ENCODE data around the gene CLMN. TPM values are rescaled to one million over a fixed set of nuclear protein-coding genes. Genes with fewer than 3 reads are reported as not detected.

Gene CLMN
- total and polyA plus RNA-seq, 10 of the 15 experiments (the other 5 are each of a cell fraction or from before 2014, with no cell fraction given): 7.8 to 49.3 (median 18.5) TPM

DNA sequence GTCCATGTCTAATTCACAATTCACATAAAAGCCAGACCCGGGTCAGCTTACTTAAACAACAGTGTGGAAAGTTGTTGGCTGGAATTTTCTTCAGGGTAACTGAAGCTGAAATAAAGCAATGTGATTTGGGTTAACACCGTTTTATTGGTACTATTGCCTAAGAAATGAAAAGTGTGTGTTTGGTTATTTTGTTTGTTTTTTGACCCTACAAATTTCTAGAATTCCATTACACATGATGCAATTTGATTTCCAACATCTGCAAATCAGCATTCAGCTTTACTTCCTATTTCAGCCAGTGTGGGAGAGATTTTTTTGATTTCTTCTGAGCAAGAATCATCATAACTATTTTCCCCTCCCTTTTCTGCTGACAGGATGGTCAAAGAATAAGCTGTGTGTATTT, 45.7 kb upstream of the CLMN start:
- Histone ChIP-seq H3K36me3 (ENCODE audit: control insufficient read depth in 2 of 2, insufficient read depth in 2 of 2, low read length in 1 of 2) (no peaks in the 10 kb centered on the region), H3K4me3 (no peak overlapping the region), H3K27ac (ENCODE audit: control insufficient read depth, insufficient read depth) (no peak overlapping the region), H3K4me1 (ENCODE audit: control insufficient read depth, insufficient read depth, low read length) (peaks cover 7% of the 10 kb centered on the region), H4K20me1 (ENCODE audit: control insufficient read depth, insufficient read depth) (no peaks in the 10 kb centered on the region), H3K4me2 (ENCODE audit: control insufficient read depth, insufficient read depth) (no peak overlapping the region), H3K27me3 (replicated peaks in 1 of 2; ENCODE audit: control insufficient read depth in 2 of 2, insufficient read depth in 2 of 2, low read length in 1 of 2) (peaks cover 0 to 5% of the 10 kb centered on the region in 2 experiments; a peak in 2 of 4 replicates), H3K9ac (ENCODE audit: control insufficient read depth, insufficient read depth, low read length) (no peak overlapping the region), H3K9me3 (replicated peaks; ENCODE audit: control insufficient read depth, insufficient read depth, low read length) (no peaks in the 10 kb centered on the region), H2AFZ (ENCODE audit: control insufficient read depth, low read depth, low read length) (no peak overlapping the region), H3K79me2 (ENCODE audit: control insufficient read depth, insufficient read depth, low read length) (no peaks in the 10 kb centered on the region)
- no peak for ATAC-seq
- WGBS (ENCODE audit: insufficient coverage, insufficient replicate concordance, low lambda C conversion rate, missing lambda C conversion rate): 70% methylated on average over 2 of the region's 2 CpGs
- SMC1A ChIA-PET (ENCODE audit: uncharacterized antibody, unreplicated experiment): interaction anchor here (1.1 to 1.2 kb wide), 2 partner anchors 15 to 203 kb away, joined by 3 to 4 read pairs; no protein-coding TSS in a partner anchor
- no peak for DNase-seq (ENCODE audit: low read depth, low spot score)
- no peak for FAIRE-seq
- in situ Hi-C loops (cut with MboI) (no loop called here), intact Hi-C loops (cut with micrococcal nuclease; ENCODE audit: unreplicated experiment) (no loop called here)
- POLR2A ChIA-PET: no interaction called here
- CTCF ChIA-PET: interaction anchor here (0.6 kb wide), 1 partner anchor 222 kb away, joined by 3 read pairs; no protein-coding TSS in a partner anchor
- no peak for TF ChIP-seq PAX8 (IDR thresholded peaks at IDR 0.05)
- RAD21 ChIA-PET (ENCODE audit: unreplicated experiment): interaction anchor here (1.9 kb wide), 1 partner anchor 182 kb away, joined by 6 read pairs; no protein-coding TSS in a partner anchor
- BruUV-seq (replicated peaks): no TSS peak

DNA sequence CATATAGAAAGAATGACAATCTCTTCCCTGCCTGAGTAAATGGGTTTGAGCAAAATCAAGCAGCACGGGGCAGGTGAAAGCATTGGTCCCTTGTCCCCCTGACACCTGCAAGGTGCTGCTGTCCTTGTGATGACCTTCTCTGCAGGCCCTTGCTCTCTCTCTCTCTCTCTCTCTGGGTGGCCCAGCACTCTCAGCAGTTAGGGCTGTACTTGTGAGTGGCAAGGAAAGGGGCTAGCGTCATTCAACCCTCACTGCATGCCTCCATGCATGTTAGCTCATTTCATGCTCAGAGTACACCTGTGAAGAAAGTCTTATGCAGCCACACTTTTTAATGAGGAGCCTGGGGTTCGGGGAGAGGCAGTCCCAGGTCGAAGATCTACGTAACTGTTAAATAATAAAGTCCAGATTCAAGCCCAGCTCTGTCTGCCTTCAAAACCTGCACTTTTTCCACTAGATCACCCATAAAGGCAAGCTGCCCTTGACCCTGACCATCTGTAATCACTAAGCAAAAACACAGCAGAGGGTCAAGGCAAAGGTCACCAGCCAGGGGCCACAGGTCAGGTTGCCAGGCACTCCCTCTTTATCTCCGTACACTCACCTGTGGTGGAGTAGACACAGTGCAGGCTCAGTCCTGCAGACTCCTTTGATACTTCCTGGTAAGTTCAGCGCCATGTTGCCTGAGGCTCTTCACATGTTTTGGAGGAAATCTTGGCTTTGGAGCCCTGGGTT, 44.9 kb upstream of the CLMN start:
- ChIA-PET CTCF (interaction anchor here (0.6 kb wide), 1 partner anchor 223 kb away, joined by 3 read pairs; no protein-coding TSS in a partner anchor), POLR2A (no interaction called here), SMC1A (ENCODE audit: uncharacterized antibody, unreplicated experiment) (interaction anchor here (1.1 to 1.2 kb wide), 2 partner anchors 15 to 202 kb away, joined by 3 to 4 read pairs; no protein-coding TSS in a partner anchor), RAD21 (ENCODE audit: unreplicated experiment) (interaction anchor here (1.9 kb wide), 1 partner anchor 181 kb away, joined by 6 read pairs; no protein-coding TSS in a partner anchor)
- Histone ChIP-seq H3K36me3 (ENCODE audit: control insufficient read depth in 2 of 2, insufficient read depth in 2 of 2, low read length in 1 of 2) (no peaks in the 10 kb centered on the region), H4K20me1 (ENCODE audit: control insufficient read depth, insufficient read depth) (no peaks in the 10 kb centered on the region), H3K79me2 (ENCODE audit: control insufficient read depth, insufficient read depth, low read length) (no peaks in the 10 kb centered on the region), H3K4me2 (ENCODE audit: control insufficient read depth, insufficient read depth) (no peak overlapping the region), H3K27ac (ENCODE audit: control insufficient read depth, insufficient read depth) (no peak overlapping the region), H3K9ac (ENCODE audit: control insufficient read depth, insufficient read depth, low read length) (no peak overlapping the region), H3K27me3 (replicated peaks in 1 of 2; ENCODE audit: control insufficient read depth in 2 of 2, insufficient read depth in 2 of 2, low read length in 1 of 2) (peaks cover 0 to 5% of the 10 kb centered on the region in 2 experiments; a peak in 3 of 4 replicates), H3K4me3 (no peak overlapping the region), H3K9me3 (replicated peaks; ENCODE audit: control insufficient read depth, insufficient read depth, low read length) (no peaks in the 10 kb centered on the region), H3K4me1 (ENCODE audit: control insufficient read depth, insufficient read depth, low read length) (peaks cover 7% of the 10 kb centered on the region), H2AFZ (ENCODE audit: control insufficient read depth, low read depth, low read length) (no peak overlapping the region)
- in situ Hi-C loops (cut with MboI) (no loop called here), intact Hi-C loops (cut with micrococcal nuclease; ENCODE audit: unreplicated experiment) (loop anchor here (5.0 kb wide), 1 partner anchor 157 kb away; no protein-coding TSS in a partner anchor)
- WGBS (ENCODE audit: insufficient coverage, insufficient replicate concordance, low lambda C conversion rate, missing lambda C conversion rate): 51% methylated on average over 7 of the region's 7 CpGs
- no TSS peak for BruUV-seq (replicated peaks)
- DNase-seq (ENCODE audit: low read depth, low spot score): no peak
- no peak for FAIRE-seq
- no peak for ATAC-seq
- TF ChIP-seq ZSCAN29 (IDR thresholded peaks at IDR 0.05) (no peak), KLF5 (IDR thresholded peaks at IDR 0.05; ENCODE audit: partially characterized antibody) (no peak), MAX (IDR thresholded peaks at IDR 0.05; ENCODE audit: low read depth, low read length) (no peak), NBN (IDR thresholded peaks at IDR 0.05) (no peak), ETV6 (conservative IDR thresholded peaks at IDR 0.05 in 1 of 2, IDR thresholded peaks at IDR 0.05 in 1 of 2; ENCODE audit: borderline replicate concordance in 1 of 2, low read depth in 1 of 2) (no peak), NR2C2 (IDR thresholded peaks at IDR 0.05; ENCODE audit: borderline replicate concordance, control insufficient read depth, insufficient read length, low read depth) (no peak), MEF2B (IDR thresholded peaks at IDR 0.05; ENCODE audit: partially characterized antibody, poor library complexity, severe bottlenecking) (no peak), MTA2 (IDR thresholded peaks at IDR 0.05; ENCODE audit: low read depth) (no peak), ZNF622 (IDR thresholded peaks at IDR 0.05) (no peak), ZBED1 (IDR thresholded peaks at IDR 0.05; ENCODE audit: borderline replicate concordance) (no peak)
- TF ChIP-seq, protein P1, sequence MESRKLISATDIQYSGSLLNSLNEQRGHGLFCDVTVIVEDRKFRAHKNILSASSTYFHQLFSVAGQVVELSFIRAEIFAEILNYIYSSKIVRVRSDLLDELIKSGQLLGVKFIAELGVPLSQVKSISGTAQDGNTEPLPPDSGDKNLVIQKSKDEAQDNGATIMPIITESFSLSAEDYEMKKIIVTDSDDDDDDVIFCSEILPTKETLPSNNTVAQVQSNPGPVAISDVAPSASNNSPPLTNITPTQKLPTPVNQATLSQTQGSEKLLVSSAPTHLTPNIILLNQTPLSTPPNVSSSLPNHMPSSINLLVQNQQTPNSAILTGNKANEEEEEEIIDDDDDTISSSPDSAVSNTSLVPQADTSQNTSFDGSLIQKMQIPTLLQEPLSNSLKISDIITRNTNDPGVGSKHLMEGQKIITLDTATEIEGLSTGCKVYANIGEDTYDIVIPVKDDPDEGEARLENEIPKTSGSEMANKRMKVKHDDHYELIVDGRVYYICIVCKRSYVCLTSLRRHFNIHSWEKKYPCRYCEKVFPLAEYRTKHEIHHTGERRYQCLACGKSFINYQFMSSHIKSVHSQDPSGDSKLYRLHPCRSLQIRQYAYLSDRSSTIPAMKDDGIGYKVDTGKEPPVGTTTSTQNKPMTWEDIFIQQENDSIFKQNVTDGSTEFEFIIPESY (IDR thresholded peaks at IDR 0.05): no peak
- TF ChIP-seq, protein P2, sequence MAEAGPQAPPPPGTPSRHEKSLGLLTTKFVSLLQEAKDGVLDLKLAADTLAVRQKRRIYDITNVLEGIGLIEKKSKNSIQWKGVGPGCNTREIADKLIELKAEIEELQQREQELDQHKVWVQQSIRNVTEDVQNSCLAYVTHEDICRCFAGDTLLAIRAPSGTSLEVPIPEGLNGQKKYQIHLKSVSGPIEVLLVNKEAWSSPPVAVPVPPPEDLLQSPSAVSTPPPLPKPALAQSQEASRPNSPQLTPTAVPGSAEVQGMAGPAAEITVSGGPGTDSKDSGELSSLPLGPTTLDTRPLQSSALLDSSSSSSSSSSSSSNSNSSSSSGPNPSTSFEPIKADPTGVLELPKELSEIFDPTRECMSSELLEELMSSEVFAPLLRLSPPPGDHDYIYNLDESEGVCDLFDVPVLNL (IDR thresholded peaks at IDR 0.05; ENCODE audit: low read depth, low read length): no peak

All from GM12878 (cell line).